ES-I3 (cell line): ENCODE measurements around the gene PPA1.

Experiments
- H3K36me3 ChIP-seq: 2 replicates; pipeline ENCODE4 v1.6.1; 2013; ENCODE audit warnings: mild to moderate bottlenecking, low read length, control low read depth, moderate library complexity; ENCODE audit not compliant: insufficient read depth
- H3K4me1 ChIP-seq: 2 replicates; pipeline ENCODE4 v1.6.1; 2013; ENCODE audit warnings: mild to moderate bottlenecking, control low read depth, low read length; ENCODE audit not compliant: insufficient read depth
- H3K9ac ChIP-seq: 2 replicates; pipeline ENCODE4 v1.6.1; 2013; ENCODE audit warnings: low read depth, mild to moderate bottlenecking, low read length, moderate library complexity
- H3K9me3 ChIP-seq: 2 replicates; pipeline ENCODE4 v1.6.1; 2013; ENCODE audit warnings: mild to moderate bottlenecking, low read length, moderate library complexity; ENCODE audit not compliant: control insufficient read depth, insufficient read depth

PPA1 gene

GRCh38 chr10:70212277-70212676, 21.0 kb downstream of the PPA1 start:
- Histone ChIP-seq H3K9ac (no peak overlapping the region), H3K36me3 (peaks cover 18% of the 10 kb centered on the region), H3K4me1 (no peaks in the 10 kb centered on the region), H3K9me3 (no peaks in the 10 kb centered on the region)

GRCh38 chr10:70206762-70207161, 26.5 kb downstream of the PPA1 start:
- no peaks in the 10 kb centered on the region for H3K9me3 ChIP-seq
- no peaks in the 10 kb centered on the region for H3K4me1 ChIP-seq
- no peak overlapping the region for H3K9ac ChIP-seq
- H3K36me3 ChIP-seq = peaks cover 17% of the 10 kb centered on the region

GRCh38 chr10:70201105-70201504, 32.1 kb downstream of the PPA1 start:
- peaks cover 7% of the 10 kb centered on the region; the same call in 1 of the 2 replicates for H3K36me3 ChIP-seq

GRCh38 chr10:70198696-70199466, 34.3 kb downstream of the PPA1 start:
- no peak overlapping the region for H3K9ac ChIP-seq
- peaks cover 5% of the 10 kb centered on the region; the same call in 1 of the 2 replicates for H3K36me3 ChIP-seq
- H3K9me3 ChIP-seq = no peaks in the 10 kb centered on the region
- H3K4me1 ChIP-seq = no peaks in the 10 kb centered on the region

More at GRCh38 chr10:70201105-70201504, 32.1 kb downstream of the PPA1 start:
- H3K9ac ChIP-seq = no peak overlapping the region
- H3K4me1 ChIP-seq = no peaks in the 10 kb centered on the region
- H3K9me3 ChIP-seq = no peaks in the 10 kb centered on the region

GRCh38 chr10:70197235-70197945, 35.8 kb downstream of the PPA1 start:
- Histone ChIP-seq H3K9me3 (no peaks in the 10 kb centered on the region), H3K9ac (no peak overlapping the region), H3K4me1 (no peaks in the 10 kb centered on the region; the same call in 1 of the 2 replicates), H3K36me3 (peaks cover 2% of the 10 kb centered on the region; the same call in 1 of the 2 replicates)

GRCh38 chr10:70193391-70193844, 39.8 kb downstream of the PPA1 start:
- Histone ChIP-seq H3K36me3 (no peaks in the 10 kb centered on the region), H3K9me3 (no peaks in the 10 kb centered on the region), H3K4me1 (no peaks in the 10 kb centered on the region; the same call in 1 of the 2 replicates), H3K9ac (no peak overlapping the region)

- H3K9me3 ChIP-seq = no peaks in the 10 kb centered on the region
These were observed 40.8 kb downstream of the PPA1 start for GRCh38 chr10:70192326-70192968.

GRCh38 chr10:70191972-70192305, 41.3 kb downstream of the PPA1 start:
- Histone ChIP-seq H3K9me3 (no peaks in the 10 kb centered on the region), H3K36me3 (no peaks in the 10 kb centered on the region), H3K4me1 (no peaks in the 10 kb centered on the region; the same call in 1 of the 2 replicates), H3K9ac (no peak overlapping the region)

More at GRCh38 chr10:70192326-70192968, 40.8 kb downstream of the PPA1 start:
- H3K36me3 ChIP-seq = no peaks in the 10 kb centered on the region
- H3K9ac ChIP-seq = no peak overlapping the region
- H3K4me1 ChIP-seq = no peaks in the 10 kb centered on the region; the same call in 1 of the 2 replicates

- Histone ChIP-seq H3K4me1 (no peaks in the 10 kb centered on the region; the same call in 1 of the 2 replicates), H3K9ac (no peak overlapping the region), H3K9me3 (no peaks in the 10 kb centered on the region), H3K36me3 (no peaks in the 10 kb centered on the region)
These were observed 41.9 kb downstream of the PPA1 start for GRCh38 chr10:70191161-70191971.

- Histone ChIP-seq H3K4me1 (no peaks in the 10 kb centered on the region; the same call in 1 of the 2 replicates), H3K9me3 (no peaks in the 10 kb centered on the region), H3K9ac (no peak overlapping the region), H3K36me3 (no peaks in the 10 kb centered on the region)
These were observed 42.6 kb downstream of the PPA1 start for GRCh38 chr10:70190581-70190980.

- Histone ChIP-seq H3K9me3 (no peaks in the 10 kb centered on the region), H3K9ac (no peak overlapping the region), H3K4me1 (no peaks in the 10 kb centered on the region; the same call in 1 of the 2 replicates), H3K36me3 (no peaks in the 10 kb centered on the region)
These were observed 43.1 kb downstream of the PPA1 start for GRCh38 chr10:70190102-70190501.

GRCh38 chr10:70188768-70189167, 44.5 kb downstream of the PPA1 start:
- Histone ChIP-seq H3K36me3 (no peaks in the 10 kb centered on the region), H3K4me1 (no peaks in the 10 kb centered on the region; the same call in 1 of the 2 replicates), H3K9me3 (no peaks in the 10 kb centered on the region), H3K9ac (no peak overlapping the region)

- Histone ChIP-seq H3K36me3 (no peaks in the 10 kb centered on the region), H3K4me1 (no peaks in the 10 kb centered on the region), H3K9ac (no peak overlapping the region), H3K9me3 (no peaks in the 10 kb centered on the region)
These were observed 46.7 kb downstream of the PPA1 start for GRCh38 chr10:70186571-70186970.

- Histone ChIP-seq H3K9ac (no peak overlapping the region), H3K9me3 (no peaks in the 10 kb centered on the region), H3K4me1 (no peaks in the 10 kb centered on the region), H3K36me3 (no peaks in the 10 kb centered on the region)
These were observed 47.1 kb downstream of the PPA1 start for GRCh38 chr10:70186090-70186489.
